HCT116 (cell line): ENCODE data around the gene EGFL7. TPM values are rescaled to one million over a fixed set of nuclear protein-coding genes. Genes with fewer than 3 reads are reported as not detected.

Experiments used
- ATAC-seq: fragments of 200-7000 bp; cut with Tn5 transposase; 2 replicates; pipeline ENCODE4 v1.9.1; 2020; ENCODE audit warnings: mild to moderate bottlenecking, moderate library complexity
- BruUV-seq: library from RNA; stranded (reverse); fragments of 400-500 nt; replicated peaks from 2 replicates; lab custom pipeline; 2021; lab: Mats Ljungman, UMichigan
- CTCF ChIA-PET: fragments of 300-600 bp; sonication (Branson Sonifier 250); formaldehyde crosslinking; loops from one replicate; lab custom pipeline; 2021; ENCODE audit warnings: antibody characterized with exemption; lab: Charles Lee
- POLR2A ChIA-PET: fragments of 300-600, 350-600 bp; sonication (Branson Sonifier 250); formaldehyde crosslinking; loops from one replicate; lab custom pipeline; 2021; ENCODE audit warnings: antibody characterized with exemption; lab: Charles Lee
- RAD21 ChIA-PET, 2 experiments: fragments of 300-600 bp; sonication (Branson Sonifier 250); formaldehyde crosslinking; loops; one replicate each; lab custom pipeline; 2023; ENCODE audit warnings: low total read pairs in 2 of 2; ENCODE audit not compliant: uncharacterized antibody in 2 of 2, unreplicated experiment in 2 of 2, low non-redundant PET in 1 of 2; lab: Charles Lee
- DNase-seq: peaks from one replicate; pipeline ENCODE4 v3.0.0-alpha.2; 2010; ENCODE audit warnings: low read depth, low spot score
- H2AFZ ChIP-seq: fragments of 200-600 bp; shearing (Covaris generic), sonication (generic); 2 replicates; pipeline ENCODE4 v1.6.1; 2017; ENCODE audit warnings: low read depth, mixed run types, mixed read lengths, antibody characterized with exemption, low read length; ENCODE audit not compliant: poor library complexity, severe bottlenecking
- H3K27ac ChIP-seq: 2 replicates; pipeline ENCODE4 v1.5.1; 2012; ENCODE audit warnings: low read depth, low read length
- H3K27me3 ChIP-seq: fragments of 200-600 bp; sonication (generic); 2 replicates; pipeline ENCODE4 v1.6.1; 2016; ENCODE audit warnings: mixed run types, low read length, mixed read lengths; ENCODE audit not compliant: insufficient read depth
- H3K36me3 ChIP-seq, 2 experiments: fragments of 200-500 bp in 1 of 2; fragments of 200-600 bp in 1 of 2; sonication (Bioruptor generic) in 1 of 2; sonication (generic) in 1 of 2; 2 replicates each; pipeline versions ENCODE4 v1.5.1 to v1.6.1; 2014 to 2016; ENCODE audit warnings: low read length in 2 of 2, inconsistent platforms in 1 of 2, mixed read lengths in 1 of 2, mixed run types in 1 of 2; ENCODE audit not compliant: insufficient read depth in 2 of 2, control insufficient read depth in 1 of 2
- H3K4me1 ChIP-seq, 2 experiments: fragments of 200-600 bp in 1 of 2; sonication (generic) in 1 of 2; 2 replicates each; pipeline versions ENCODE4 v1.5.1 to v1.6.1; 2012 to 2017; ENCODE audit warnings: low read length in 2 of 2, inconsistent platforms in 1 of 2, mild to moderate bottlenecking in 1 of 2, mixed read lengths in 1 of 2, mixed run types in 1 of 2, moderate library complexity in 1 of 2; ENCODE audit not compliant: insufficient read depth in 2 of 2, control insufficient read depth in 1 of 2
- H3K4me2 ChIP-seq: fragments of 200-600 bp; sonication (generic); 2 replicates; pipeline ENCODE4 v1.6.1; 2017; ENCODE audit warnings: mixed run types, low read length, mixed read lengths
- H3K4me3 ChIP-seq, 2 experiments: fragments of 200-600 bp in 1 of 2; sonication (generic) in 1 of 2; replicated peaks in 1 of 2; 2 replicates each; pipeline ENCODE4 v1.5.1; 2011 to 2016; ENCODE audit warnings: low read length in 2 of 2, control low read depth in 1 of 2, low read depth in 1 of 2, mild to moderate bottlenecking in 1 of 2, mixed read lengths in 1 of 2, mixed run types in 1 of 2
- H3K79me2 ChIP-seq: fragments of 200-600 bp; sonication (generic); 2 replicates; pipeline ENCODE4 v1.6.1; 2017; ENCODE audit warnings: mild to moderate bottlenecking, mixed run types, low read length, moderate library complexity, mixed read lengths; ENCODE audit not compliant: insufficient read depth
- H3K9ac ChIP-seq: fragments of 200-600 bp; sonication (generic); 2 replicates; pipeline ENCODE4 v1.6.1; 2016; ENCODE audit warnings: low read length, mixed read lengths
- H3K9me2 ChIP-seq: fragments of 200-600 bp; sonication (generic), shearing (Covaris generic); 2 replicates; pipeline ENCODE4 v1.6.1; 2017; ENCODE audit warnings: mixed run types, mild to moderate bottlenecking, moderate library complexity; ENCODE audit not compliant: insufficient read depth
- H3K9me3 ChIP-seq, 2 experiments: fragments of 200-500 bp in 1 of 2; fragments of 200-600 bp in 1 of 2; sonication (Bioruptor generic) in 1 of 2; sonication (generic) in 1 of 2; 2 replicates each; pipeline ENCODE4 v1.6.1; 2014 to 2017; ENCODE audit warnings: low read length in 2 of 2, mixed read lengths in 2 of 2, inconsistent platforms in 1 of 2, low read depth in 1 of 2, mild to moderate bottlenecking in 1 of 2, mixed run types in 1 of 2, moderate library complexity in 1 of 2; ENCODE audit not compliant: control insufficient read depth in 1 of 2, insufficient read depth in 1 of 2
- H4K20me1 ChIP-seq: fragments of 200-600 bp; sonication (generic), shearing (Covaris generic); 2 replicates; pipeline ENCODE4 v1.6.1; 2017; ENCODE audit warnings: mixed run types, mild to moderate bottlenecking, moderate library complexity; ENCODE audit not compliant: insufficient read depth
- CBX3 ChIP-seq: IDR thresholded peaks from 2 replicates; pipeline ENCODE4 v1.6.1; 2012; ENCODE audit warnings: low read depth
- CEBPB ChIP-seq: IDR thresholded peaks from 2 replicates; pipeline ENCODE4 v1.6.1; 2012; ENCODE audit warnings: low read depth
- CTCF ChIP-seq, 3 experiments: fragments of 200-600 bp in 1 of 3; sonication (generic) in 1 of 3; IDR thresholded peaks in 2 of 3; conservative IDR thresholded peaks in 1 of 3; 2 replicates each; pipeline ENCODE4 v1.5.1; 2012 to 2017; ENCODE audit warnings: low read depth in 2 of 3, low read length in 2 of 3, antibody characterized with exemption in 1 of 3, borderline replicate concordance in 1 of 3, control low read depth in 1 of 3, mild to moderate bottlenecking in 1 of 3, mixed read lengths in 1 of 3, mixed run types in 1 of 3, moderate library complexity in 1 of 3; ENCODE audit not compliant: insufficient read depth in 1 of 3
- ELF1 ChIP-seq: IDR thresholded peaks from 2 replicates; pipeline ENCODE4 v1.6.1; 2012; ENCODE audit warnings: low read depth, borderline replicate concordance
- EZH2phosphoT487 ChIP-seq: fragments of 200-600 bp; IDR thresholded peaks from 2 replicates; pipeline ENCODE4 v1.6.1; 2018; ENCODE audit warnings: antibody characterized with exemption, borderline replicate concordance
- FOSL1 ChIP-seq: IDR thresholded peaks from 2 replicates; pipeline ENCODE4 v1.6.1; 2012; ENCODE audit warnings: low read depth
- MAX ChIP-seq: IDR thresholded peaks from 2 replicates; pipeline ENCODE4 v1.6.1; 2012
- POLR2A ChIP-seq: IDR thresholded peaks from 2 replicates; pipeline ENCODE4 v1.7.0; 2011; ENCODE audit warnings: borderline replicate concordance; ENCODE audit not compliant: insufficient read depth, insufficient read length; ENCODE audit errors: extremely low read depth
- POLR2AphosphoS5 ChIP-seq: IDR thresholded peaks from 2 replicates; pipeline ENCODE4 v1.6.1; 2011; ENCODE audit warnings: mild to moderate bottlenecking, low read depth, low read length, moderate library complexity
- RAD21 ChIP-seq: IDR thresholded peaks from 2 replicates; pipeline ENCODE4 v1.6.1; 2012; ENCODE audit warnings: low read depth, mild to moderate bottlenecking
- SIN3A ChIP-seq: IDR thresholded peaks from 2 replicates; pipeline ENCODE4 v1.6.1; 2012; ENCODE audit warnings: low read depth
- SP1 ChIP-seq: IDR thresholded peaks from 2 replicates; pipeline ENCODE4 v1.6.1; 2012; ENCODE audit warnings: low read depth
- SRF ChIP-seq: IDR thresholded peaks from 2 replicates; pipeline ENCODE4 v1.6.1; 2012; ENCODE audit warnings: low read depth
- TCF7L2 ChIP-seq: IDR thresholded peaks from 2 replicates; pipeline ENCODE4 v1.7.0; 2011; ENCODE audit warnings: borderline replicate concordance, inconsistent platforms; ENCODE audit not compliant: insufficient read depth, insufficient read length; ENCODE audit errors: extremely low read depth
- YY1 ChIP-seq: IDR thresholded peaks from 2 replicates; pipeline ENCODE4 v1.6.1; 2011; ENCODE audit warnings: low read length, low read depth, moderate library complexity, mild to moderate bottlenecking; ENCODE audit not compliant: insufficient replicate concordance; ENCODE audit errors: extremely low read depth
- ZFX ChIP-seq: fragments of 450-650 bp; IDR thresholded peaks from 2 replicates; pipeline ENCODE4 v1.6.1; 2017
- ZNF274 ChIP-seq: fragments of 200-500 bp; sonication (Bioruptor generic); IDR thresholded peaks from 2 replicates; pipeline ENCODE4 v1.6.1; 2014; ENCODE audit warnings: mild to moderate bottlenecking, low read depth, low read length, inconsistent platforms
- intact Hi-C: fragments of 100-400 bp; cut with micrococcal nuclease; formaldehyde crosslinking; loops from 2 replicates; pipeline ENCODE4 v1.10.0; 2022
- total RNA-seq: library from RNA; stranded (reverse); gene quantifications from one replicate; pipeline ENCODE4 v1.2.1, GENCODE V29; 2021; ENCODE audit not compliant: unreplicated experiment

Gene EGFL7
- total RNA-seq, 1 experiment from 2014 or later = 82.0 TPM

GRCh38 chr9:136661641-136662325 lies 933 bp upstream of the EGFL7 start:
- CTCF ChIA-PET = no interaction called here
- Histone ChIP-seq H3K36me3 (no peaks in the 10 kb centered on the region), H3K9me2 (no peaks in the 10 kb centered on the region), H3K27ac (no peak overlapping the region), H3K9ac (no peak overlapping the region), H4K20me1 (no peaks in the 10 kb centered on the region), H2AFZ (no peak overlapping the region), H3K79me2 (no peaks in the 10 kb centered on the region), H3K4me2 (no peak overlapping the region), H3K9me3 (no peaks in the 10 kb centered on the region), H3K4me3 (no peak overlapping the region), H3K27me3 (no peaks in the 10 kb centered on the region), H3K4me1 (peaks cover 0 to 11% of the 10 kb centered on the region in 2 experiments; a peak in 1 of 4 replicates)
- TF ChIP-seq ELF1 (no peak), SIN3A (no peak), ZFX (no peak)
- ATAC-seq (no peak), DNase-seq (no peak)
- intact Hi-C loops = no loop called here
- POLR2A ChIA-PET = no interaction called here
- BruUV-seq = no TSS peak
- RAD21 ChIA-PET = no interaction called here

- ATAC-seq = no peak
- ChIA-PET RAD21 (no interaction called here), CTCF (no interaction called here)
Measured at GRCh38 chr9:136662326-136662655, 425 bp upstream of the EGFL7 start.

More at GRCh38 chr9:136662326-136662655, 425 bp upstream of the EGFL7 start:
- Histone ChIP-seq H3K9me3 (no peaks in the 10 kb centered on the region), H3K9ac (no peak overlapping the region), H3K9me2 (no peaks in the 10 kb centered on the region), H3K4me1 (peaks cover 0 to 14% of the 10 kb centered on the region in 2 experiments; a peak in 1 of 4 replicates), H2AFZ (no peak overlapping the region), H3K27me3 (no peaks in the 10 kb centered on the region), H3K4me2 (no peak overlapping the region), H3K79me2 (no peaks in the 10 kb centered on the region), H3K4me3 (no peak overlapping the region), H4K20me1 (no peaks in the 10 kb centered on the region), H3K36me3 (no peaks in the 10 kb centered on the region), H3K27ac (no peak overlapping the region)
- intact Hi-C loops = no loop called here
- no TSS peak for BruUV-seq
- no peak for TF ChIP-seq SRF
- TF ChIP-seq POLR2AphosphoS5 = no peak
- TF ChIP-seq YY1 = no peak
- TF ChIP-seq ZFX = no peak
- no peak for TF ChIP-seq ELF1
- no peak for TF ChIP-seq SP1
- TF ChIP-seq SIN3A = no peak
- TF ChIP-seq MAX = no peak
- no peak for TF ChIP-seq POLR2A
- no peak for TF ChIP-seq EZH2phosphoT487
- no peak for TF ChIP-seq FOSL1
- TF ChIP-seq TCF7L2 = no peak
- no peak for TF ChIP-seq CTCF (IDR thresholded peaks at IDR 0.05 in 2 of 3, conservative IDR thresholded peaks at IDR 0.05 in 1 of 3; ENCODE audit: borderline replicate concordance in 1 of 3, insufficient read depth in 1 of 3, low read depth in 2 of 3, low read length in 2 of 3)
- TF ChIP-seq CEBPB = no peak
- no peak for TF ChIP-seq CBX3
- no peak for TF ChIP-seq RAD21
- TF ChIP-seq ZNF274 = no peak
- POLR2A ChIA-PET = no interaction called here
- DNase-seq = no peak
